IPS-18a (cell line): ENCODE results near the gene NCCRP1.

Source experiments
- H3K27ac ChIP-seq: one replicate; pipeline ENCODE4 v1.5.1; 2013; ENCODE audit warnings: low read length
- H3K27me3 ChIP-seq: one replicate; pipeline ENCODE4 v1.6.1; 2013; ENCODE audit warnings: mild to moderate bottlenecking, low read length; ENCODE audit not compliant: control insufficient read depth, insufficient read depth
- H3K36me3 ChIP-seq: one replicate; pipeline ENCODE4 v1.6.1; 2013; ENCODE audit warnings: low read depth, low read length; ENCODE audit not compliant: control insufficient read depth
- H3K4me1 ChIP-seq: one replicate; pipeline ENCODE4 v1.6.1; 2013; ENCODE audit warnings: low read depth, low read length; ENCODE audit not compliant: control insufficient read depth
- H3K4me3 ChIP-seq: one replicate; pipeline ENCODE4 v1.5.1; 2013; ENCODE audit warnings: low read length
- H3K9ac ChIP-seq: one replicate; pipeline ENCODE4 v1.6.1; 2013; ENCODE audit warnings: mild to moderate bottlenecking, low read length, moderate library complexity
- H3K9me3 ChIP-seq: one replicate; pipeline ENCODE4 v1.6.1; 2013; ENCODE audit warnings: low read depth, low read length; ENCODE audit not compliant: control insufficient read depth

Gene NCCRP1

DNA sequence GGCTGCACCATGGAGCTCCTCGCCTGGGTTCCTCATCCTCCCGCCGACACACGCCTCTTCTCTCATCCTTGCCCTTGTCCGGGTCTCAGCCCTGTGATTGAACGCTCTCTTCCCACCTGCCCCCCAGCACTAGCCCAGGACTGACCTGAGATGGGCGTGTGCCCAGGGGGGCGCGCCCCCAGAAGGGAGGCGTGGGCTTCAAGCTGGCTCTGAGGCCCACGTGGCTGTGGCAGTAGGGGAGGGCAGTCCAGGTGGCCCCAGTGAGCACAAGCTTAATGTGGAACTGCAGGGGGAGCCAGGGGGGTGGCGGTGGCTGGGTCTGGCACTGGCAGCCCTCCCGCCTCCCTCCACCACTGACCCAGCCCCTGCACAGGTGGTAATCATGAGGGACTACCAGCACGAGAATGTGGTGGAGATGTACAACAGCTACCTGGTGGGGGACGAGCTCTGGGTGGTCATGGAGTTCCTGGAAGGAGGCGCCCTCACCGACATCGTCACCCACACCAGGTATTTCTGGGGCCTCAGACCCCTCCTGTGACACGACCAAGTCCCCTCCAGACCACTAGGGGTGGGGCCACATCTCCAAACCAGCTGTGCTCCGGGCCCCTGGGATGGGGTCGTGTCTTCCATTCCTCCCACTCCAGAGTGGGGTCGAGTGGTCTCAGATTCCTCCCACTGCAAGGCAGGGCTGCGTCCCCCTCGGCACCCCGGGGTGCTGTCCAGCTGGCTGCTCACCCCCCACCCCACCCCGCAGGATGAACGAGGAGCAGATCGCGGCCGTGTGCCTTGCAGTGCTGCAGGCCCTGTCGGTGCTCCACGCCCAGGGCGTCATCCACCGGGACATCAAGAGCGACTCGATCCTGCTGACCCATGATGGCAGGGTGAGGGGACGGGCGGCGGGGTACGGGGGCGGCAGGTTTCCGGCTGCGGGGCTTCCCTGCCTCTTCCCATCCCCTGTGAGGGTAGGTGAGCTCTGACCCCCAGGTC lies 21.9 kb upstream of the NCCRP1 start:
- no peak overlapping the region for H3K27ac ChIP-seq
- no peaks in the 10 kb centered on the region for H3K27me3 ChIP-seq
- no peak overlapping the region for H3K9ac ChIP-seq
- H3K9me3 ChIP-seq, result no peaks in the 10 kb centered on the region
- H3K4me3 ChIP-seq, result no peak overlapping the region
- H3K4me1 ChIP-seq, result no peaks in the 10 kb centered on the region
- H3K36me3 ChIP-seq, result peaks cover 16% of the 10 kb centered on the region

DNA sequence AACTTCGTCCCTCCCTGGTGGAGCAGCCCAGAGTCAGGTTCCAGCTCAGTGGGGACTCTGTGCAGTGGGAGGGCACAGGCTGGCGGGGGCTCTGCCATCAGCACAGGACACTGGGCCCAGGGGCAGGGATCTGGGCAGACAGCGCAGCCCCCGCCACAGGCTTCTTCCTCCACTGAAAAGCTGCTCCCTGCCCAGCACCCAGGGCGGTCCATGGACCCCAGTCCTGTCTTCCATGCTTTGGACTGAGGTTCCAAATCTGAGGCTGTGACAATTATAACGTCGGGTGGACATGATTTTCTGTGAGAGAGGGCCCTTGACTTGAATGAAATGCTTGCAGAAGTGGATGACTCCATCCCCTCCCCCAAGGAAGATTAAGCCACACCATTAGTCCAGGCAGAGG lies 21.2 kb upstream of the NCCRP1 start:
- no peaks in the 10 kb centered on the region for H3K4me1 ChIP-seq
- peaks cover 15% of the 10 kb centered on the region for H3K36me3 ChIP-seq
- H3K4me3 ChIP-seq, result no peak overlapping the region
- H3K9ac ChIP-seq, result no peak overlapping the region
- H3K27me3 ChIP-seq, result no peaks in the 10 kb centered on the region
- no peaks in the 10 kb centered on the region for H3K9me3 ChIP-seq
- H3K27ac ChIP-seq, result no peak overlapping the region

DNA sequence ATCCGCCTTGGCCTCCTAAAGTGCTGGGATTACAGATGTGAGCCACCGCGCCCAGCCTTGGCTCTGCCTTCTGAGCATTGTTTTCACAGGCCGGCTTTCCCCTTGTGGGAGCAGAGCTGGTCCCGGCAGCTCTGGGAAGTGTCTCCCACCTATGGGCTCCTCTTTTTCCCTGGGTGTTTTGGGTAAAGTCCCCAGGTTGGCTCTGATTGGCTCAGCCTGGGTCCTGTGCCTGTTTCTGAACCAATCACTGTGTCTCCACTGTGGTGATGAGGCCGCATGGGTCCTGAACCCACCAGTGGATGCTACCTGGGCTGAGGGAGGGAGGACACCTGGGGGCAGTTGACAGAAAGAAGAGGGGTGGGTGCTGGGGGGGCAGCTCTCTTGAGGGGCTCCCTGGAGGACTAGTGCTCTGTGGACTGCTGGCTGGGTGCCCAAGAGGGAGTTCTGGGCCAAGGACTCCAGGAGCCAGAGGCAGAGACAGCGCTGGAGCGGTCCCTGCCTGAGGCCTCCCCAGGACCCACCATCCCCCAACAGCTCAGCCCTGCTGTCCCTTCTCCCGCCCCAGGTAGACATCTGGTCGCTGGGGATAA lies 19.6 kb upstream of the NCCRP1 start:
- no peak overlapping the region for H3K4me3 ChIP-seq
- H3K27ac ChIP-seq, result no peak overlapping the region
- H3K9ac ChIP-seq, result no peak overlapping the region
- no peaks in the 10 kb centered on the region for H3K9me3 ChIP-seq
- peaks cover 12% of the 10 kb centered on the region for H3K36me3 ChIP-seq
- H3K4me1 ChIP-seq, result no peaks in the 10 kb centered on the region
- no peaks in the 10 kb centered on the region for H3K27me3 ChIP-seq

DNA sequence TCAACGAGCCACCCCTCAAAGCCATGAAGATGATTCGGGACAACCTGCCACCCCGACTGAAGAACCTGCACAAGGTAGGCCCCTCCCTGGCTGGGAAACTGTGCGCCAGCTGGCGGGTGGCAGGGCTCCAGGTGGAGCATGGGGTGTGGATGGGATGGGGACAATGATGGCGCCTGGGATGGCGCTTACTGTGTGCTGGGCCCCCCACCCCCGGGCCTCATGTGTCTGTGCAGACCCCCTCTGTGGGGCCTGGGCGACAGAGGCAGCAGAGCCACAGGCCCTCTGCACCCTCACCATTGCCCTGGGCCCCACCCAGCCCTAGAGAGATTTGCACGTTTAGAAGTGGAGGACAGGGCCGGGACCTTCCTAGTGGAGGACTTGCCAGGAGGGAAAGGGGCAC lies 19.0 kb upstream of the NCCRP1 start:
- no peak overlapping the region for H3K27ac ChIP-seq
- no peaks in the 10 kb centered on the region for H3K9me3 ChIP-seq
- H3K27me3 ChIP-seq, result no peaks in the 10 kb centered on the region
- no peak overlapping the region for H3K4me3 ChIP-seq
- H3K9ac ChIP-seq, result no peak overlapping the region
- H3K4me1 ChIP-seq, result no peaks in the 10 kb centered on the region
- peaks cover 12% of the 10 kb centered on the region for H3K36me3 ChIP-seq

DNA sequence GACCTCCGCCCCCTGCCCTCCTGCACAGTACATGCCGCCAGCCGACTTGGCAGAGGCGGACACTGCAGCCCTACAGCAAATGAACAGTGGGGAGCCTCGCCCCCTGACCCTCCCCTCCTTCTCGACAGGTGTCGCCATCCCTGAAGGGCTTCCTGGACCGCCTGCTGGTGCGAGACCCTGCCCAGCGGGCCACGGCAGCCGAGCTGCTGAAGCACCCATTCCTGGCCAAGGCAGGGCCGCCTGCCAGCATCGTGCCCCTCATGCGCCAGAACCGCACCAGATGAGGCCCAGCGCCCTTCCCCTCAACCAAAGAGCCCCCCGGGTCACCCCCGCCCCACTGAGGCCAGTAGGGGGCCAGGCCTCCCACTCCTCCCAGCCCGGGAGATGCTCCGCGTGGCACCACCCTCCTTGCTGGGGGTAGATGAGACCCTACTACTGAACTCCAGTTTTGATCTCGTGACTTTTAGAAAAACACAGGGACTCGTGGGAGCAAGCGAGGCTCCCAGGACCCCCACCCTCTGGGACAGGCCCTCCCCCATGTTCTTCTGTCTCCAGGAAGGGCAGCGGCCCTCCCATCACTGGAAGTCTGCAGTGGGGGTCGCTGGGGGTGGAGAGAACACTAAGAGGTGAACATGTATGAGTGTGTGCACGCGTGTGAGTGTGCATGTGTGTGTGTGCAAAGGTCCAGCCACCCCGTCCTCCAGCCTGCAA lies 18.3 kb upstream of the NCCRP1 start:
- Histone ChIP-seq H3K27me3 (no peaks in the 10 kb centered on the region), H3K27ac (no peak overlapping the region), H3K36me3 (peaks cover 12% of the 10 kb centered on the region), H3K4me3 (no peak overlapping the region), H3K4me1 (no peaks in the 10 kb centered on the region), H3K9me3 (no peaks in the 10 kb centered on the region), H3K9ac (no peak overlapping the region)

DNA sequence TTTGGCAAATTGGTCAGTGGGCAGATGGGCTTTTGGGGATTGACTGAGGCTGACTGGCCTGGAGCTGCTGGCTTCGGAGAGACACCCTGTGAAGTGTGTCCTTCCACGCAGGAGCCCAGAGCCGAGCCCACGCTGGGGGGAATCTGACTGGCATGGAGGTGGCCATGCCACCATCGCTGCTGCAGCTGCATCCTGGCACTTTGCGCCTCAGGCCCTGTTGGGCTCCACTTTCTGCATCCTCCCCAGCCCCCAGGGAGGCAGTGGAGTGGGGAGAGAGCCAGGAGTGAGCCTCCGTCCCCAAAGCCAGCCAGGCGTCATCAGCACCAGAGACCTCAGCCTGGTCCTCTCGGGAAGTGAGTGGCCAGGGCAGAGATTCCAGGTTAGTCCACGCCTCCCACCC lies 17.0 kb upstream of the NCCRP1 start:
- no peak overlapping the region for H3K9ac ChIP-seq
- peaks cover 12% of the 10 kb centered on the region for H3K36me3 ChIP-seq
- no peaks in the 10 kb centered on the region for H3K27me3 ChIP-seq
- no peak overlapping the region for H3K4me3 ChIP-seq
- H3K4me1 ChIP-seq, result no peaks in the 10 kb centered on the region
- no peaks in the 10 kb centered on the region for H3K9me3 ChIP-seq
- no peak overlapping the region for H3K27ac ChIP-seq

DNA sequence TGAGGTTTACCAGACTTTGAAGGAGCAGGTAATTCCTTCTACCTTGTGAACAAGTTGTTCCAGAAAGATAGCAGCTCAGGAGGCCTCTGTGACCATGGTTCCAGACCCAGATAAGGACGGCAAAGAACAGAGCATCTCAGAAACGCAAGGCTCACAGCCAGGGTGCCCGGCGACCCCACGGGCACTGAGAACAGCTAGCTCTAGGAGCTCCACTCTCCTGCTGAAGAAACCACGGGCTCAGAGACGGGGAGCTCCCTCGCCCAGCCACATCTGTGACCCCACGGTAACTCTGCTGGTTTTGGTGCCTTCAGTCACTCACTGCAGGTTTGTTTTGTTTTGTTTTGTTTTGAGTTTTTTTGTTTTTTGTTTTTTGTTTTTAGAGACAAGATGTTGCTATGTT lies 16.0 kb upstream of the NCCRP1 start:
- Histone ChIP-seq H3K27me3 (no peaks in the 10 kb centered on the region), H3K36me3 (peaks cover 12% of the 10 kb centered on the region), H3K27ac (no peak overlapping the region), H3K9ac (no peak overlapping the region), H3K4me1 (no peaks in the 10 kb centered on the region), H3K9me3 (no peaks in the 10 kb centered on the region), H3K4me3 (no peak overlapping the region)

DNA sequence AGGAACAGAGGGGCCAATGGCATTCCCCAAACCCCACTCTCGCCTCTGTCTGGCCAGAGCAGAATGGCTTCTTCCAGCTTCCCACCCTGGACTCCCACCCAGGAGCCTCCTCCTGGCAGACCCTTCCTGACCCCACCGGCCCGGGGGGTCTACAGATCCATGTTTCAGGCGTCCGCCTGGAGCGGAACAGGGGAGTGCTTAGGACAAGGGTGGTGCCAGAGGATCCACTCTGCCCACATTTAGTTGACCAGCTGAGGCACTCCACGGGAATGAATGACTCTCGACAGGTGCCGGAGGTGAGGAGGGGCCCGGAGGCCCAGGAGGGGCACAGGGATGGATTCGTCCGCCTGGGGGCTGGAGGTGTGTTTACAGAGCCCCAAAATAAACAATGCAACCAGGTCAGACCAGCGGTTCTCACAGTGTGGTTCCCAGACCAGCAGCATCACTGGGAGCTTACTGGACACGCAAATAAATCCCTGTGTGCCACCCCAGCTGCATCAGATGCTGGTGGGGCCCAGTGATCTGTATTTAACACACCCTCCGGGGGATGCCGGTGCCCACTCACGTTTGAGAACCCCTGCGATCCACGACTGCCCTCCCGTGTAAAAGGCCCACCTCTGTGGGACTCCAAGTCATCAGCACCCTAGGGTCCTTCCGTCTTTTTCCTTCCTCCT lies 15.1 kb upstream of the NCCRP1 start:
- Histone ChIP-seq H3K9ac (no peak overlapping the region), H3K27ac (no peak overlapping the region), H3K4me1 (no peaks in the 10 kb centered on the region), H3K9me3 (no peaks in the 10 kb centered on the region), H3K27me3 (no peaks in the 10 kb centered on the region), H3K4me3 (no peak overlapping the region), H3K36me3 (peaks cover 12% of the 10 kb centered on the region)

DNA sequence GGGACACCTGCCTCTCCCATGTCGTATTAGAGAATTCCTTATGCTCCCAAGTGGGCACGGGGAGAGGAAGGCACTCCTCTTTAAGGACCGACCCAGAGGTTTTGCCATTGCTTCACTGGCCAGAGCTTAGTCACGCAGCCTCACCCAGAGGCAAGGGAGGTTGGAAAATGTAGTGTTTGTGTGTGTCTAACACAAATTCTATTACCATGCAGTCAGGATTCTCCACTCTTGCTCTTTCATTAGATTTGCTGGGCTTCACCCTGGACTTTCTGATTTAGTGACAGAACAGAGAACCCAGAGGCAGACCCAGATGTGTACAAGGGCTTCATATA lies 14.6 kb upstream of the NCCRP1 start:
- Histone ChIP-seq H3K9ac (no peak overlapping the region), H3K4me1 (no peaks in the 10 kb centered on the region), H3K4me3 (no peak overlapping the region), H3K9me3 (no peaks in the 10 kb centered on the region), H3K36me3 (peaks cover 12% of the 10 kb centered on the region), H3K27ac (no peak overlapping the region), H3K27me3 (no peaks in the 10 kb centered on the region)

DNA sequence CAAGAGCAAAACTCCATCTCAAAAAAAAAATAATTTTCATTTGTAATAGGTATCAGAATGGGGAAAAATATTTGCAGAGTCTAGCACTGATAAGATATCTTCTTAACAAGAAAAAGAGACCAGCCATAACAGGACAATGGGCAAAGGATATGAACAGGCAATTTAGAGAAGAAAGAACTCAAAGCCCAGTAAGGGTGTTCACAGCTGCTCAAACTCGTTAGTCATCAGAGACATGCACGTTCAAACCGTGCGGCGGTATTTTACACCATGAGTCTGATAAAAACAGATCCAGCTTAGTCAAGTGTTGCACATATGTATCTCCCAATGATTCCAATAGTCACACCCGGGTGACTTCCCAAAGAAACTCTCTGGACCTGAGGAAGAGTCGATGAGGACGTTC lies 13.7 kb upstream of the NCCRP1 start:
- Histone ChIP-seq H3K36me3 (peaks cover 12% of the 10 kb centered on the region), H3K9me3 (no peaks in the 10 kb centered on the region), H3K4me1 (no peaks in the 10 kb centered on the region)

DNA sequence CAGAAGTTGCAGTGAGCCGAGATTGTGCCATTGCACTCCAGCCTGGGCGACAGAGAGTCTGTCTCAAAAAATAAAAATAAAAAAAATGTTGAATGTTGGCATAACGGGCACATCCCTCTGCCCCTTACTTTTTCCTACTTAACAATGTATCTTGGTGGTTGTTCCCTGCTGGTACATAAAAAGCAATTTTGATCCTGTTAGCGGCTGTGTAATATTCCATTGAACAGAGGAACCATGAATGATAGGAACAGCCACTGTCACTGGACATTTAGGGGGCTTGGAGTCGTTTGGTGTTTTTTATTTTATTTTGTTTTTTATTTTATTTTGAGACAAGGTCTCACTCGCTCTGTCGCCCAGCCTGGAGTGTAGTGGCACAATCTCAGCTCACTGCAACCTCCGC lies 10.4 kb upstream of the NCCRP1 start:
- H3K27ac ChIP-seq, result no peak overlapping the region
- no peak overlapping the region for H3K4me3 ChIP-seq
- no peaks in the 10 kb centered on the region for H3K36me3 ChIP-seq
- no peak overlapping the region for H3K9ac ChIP-seq
- H3K27me3 ChIP-seq, result no peaks in the 10 kb centered on the region
- no peaks in the 10 kb centered on the region for H3K4me1 ChIP-seq
- no peaks in the 10 kb centered on the region for H3K9me3 ChIP-seq

More for the DNA sequence above, 13.7 kb upstream of the NCCRP1 start:
- no peak overlapping the region for H3K4me3 ChIP-seq
- no peak overlapping the region for H3K9ac ChIP-seq
- no peak overlapping the region for H3K27ac ChIP-seq
- H3K27me3 ChIP-seq, result no peaks in the 10 kb centered on the region
